RWPE2 (cell line): ENCODE results near the gene SIAH1.

Experiments
- ATAC-seq: fragments of 200-7000 bp; cut with Tn5 transposase; 3 replicates; pipeline ENCODE4 v1.9.1; 2021; ENCODE audit warnings: low read depth
- DNase-seq: peaks from one replicate; pipeline ENCODE4 v3.0.0-alpha.2; 2020; ENCODE audit warnings: low spot score
- H3K27ac ChIP-seq: fragments of 450-650 bp; 2 replicates; pipeline ENCODE4 v1.5.1; 2017; ENCODE audit warnings: mild to moderate bottlenecking; ENCODE audit not compliant: poor library complexity, severe bottlenecking
- H3K27me3 ChIP-seq: fragments of 250-450 bp; sonication (Bioruptor Pico); 2 replicates; pipeline ENCODE4 v1.5.1; 2021; ENCODE audit warnings: mild to moderate bottlenecking, moderate library complexity; ENCODE audit not compliant: insufficient read depth, poor library complexity, severe bottlenecking
- H3K36me3 ChIP-seq: fragments of 250-450 bp; sonication (Bioruptor Pico); 2 replicates; pipeline ENCODE4 v1.5.1; 2020; ENCODE audit warnings: low read depth, mild to moderate bottlenecking, moderate library complexity
- H3K4me1 ChIP-seq: fragments of 250-450 bp; sonication (Bioruptor Pico); 2 replicates; pipeline ENCODE4 v1.5.1; 2021; ENCODE audit warnings: mild to moderate bottlenecking, moderate library complexity; ENCODE audit not compliant: insufficient read depth, poor library complexity, severe bottlenecking
- H3K4me3 ChIP-seq: fragments of 250-450 bp; sonication (Bioruptor Pico); 2 replicates; pipeline ENCODE4 v1.5.1; 2021; ENCODE audit warnings: mild to moderate bottlenecking, moderate library complexity; ENCODE audit not compliant: severe bottlenecking
- H3K9me3 ChIP-seq: fragments of 250-450 bp; sonication (Bioruptor Pico); 2 replicates; pipeline ENCODE4 v1.5.1; 2021; ENCODE audit warnings: mild to moderate bottlenecking, moderate library complexity; ENCODE audit not compliant: severe bottlenecking
- CTCF ChIP-seq: fragments of 450-650 bp; IDR thresholded peaks from one replicate; pipeline ENCODE4 v1.5.1; 2017; ENCODE audit warnings: mild to moderate bottlenecking, moderate library complexity; ENCODE audit not compliant: poor library complexity, severe bottlenecking

The SIAH1 gene

GRCh38 chr16:48385253-48386150 lies at the start of gene SIAH1:
SIAH1 (minus strand) TSS chr16:48385413; CDS start chr16:48362428, 22,985 bp downstream.
- peaks cover 14% of the 10 kb centered on the region for H3K4me1 ChIP-seq
- no peak for TF ChIP-seq CTCF
- H3K4me3 ChIP-seq = peak within 1 kb of the TSS; percentile 100
- H3K9me3 ChIP-seq = no peaks in the 10 kb centered on the region
- ATAC-seq (peak; percentile 59), DNase-seq (peak; percentile 76)
- H3K27ac ChIP-seq = peak within 1 kb of the TSS; percentile 78
- H3K36me3 ChIP-seq = 0 out of 2 replicates have a peak, but pooled peaks cover 6% of the 10 kb centered on the region
- H3K27me3 ChIP-seq = no peaks in the 10 kb centered on the region

- no peak overlapping the region for H3K27ac ChIP-seq
- H3K9me3 ChIP-seq = no peaks in the 10 kb centered on the region
- DNase-seq (no peak), ATAC-seq (no peak)
- H3K27me3 ChIP-seq = no peaks in the 10 kb centered on the region
- no peak overlapping the region for H3K4me3 ChIP-seq
- no peaks in the 10 kb centered on the region for H3K36me3 ChIP-seq
- no peaks in the 10 kb centered on the region for H3K4me1 ChIP-seq
- TF ChIP-seq CTCF = no peak
Measured at GRCh38 chr16:48434653-48435317, 49.6 kb upstream of the SIAH1 start.

- no peaks in the 10 kb centered on the region for H3K36me3 ChIP-seq
- H3K9me3 ChIP-seq = no peaks in the 10 kb centered on the region
- no peaks in the 10 kb centered on the region for H3K4me1 ChIP-seq
- no peak for TF ChIP-seq CTCF
- H3K27me3 ChIP-seq = no peaks in the 10 kb centered on the region
- DNase-seq = no peak
- H3K27ac ChIP-seq = no peak overlapping the region
- ATAC-seq = no peak
- H3K4me3 ChIP-seq = no peak overlapping the region
Measured at GRCh38 chr16:48433850-48434530, 48.8 kb upstream of the SIAH1 start.

- Histone ChIP-seq H3K4me1 (no peaks in the 10 kb centered on the region), H3K27ac (no peak overlapping the region)
- DNase-seq = no peak
Measured at GRCh38 chr16:48433116-48433849, 48.1 kb upstream of the SIAH1 start.

More at GRCh38 chr16:48433116-48433849, 48.1 kb upstream of the SIAH1 start:
- Histone ChIP-seq H3K36me3 (no peaks in the 10 kb centered on the region), H3K4me3 (no peak overlapping the region), H3K27me3 (no peaks in the 10 kb centered on the region), H3K9me3 (no peaks in the 10 kb centered on the region)
- TF ChIP-seq CTCF = no peak
- ATAC-seq = no peak
